KOPT-K1 (cell line): Measurements from ENCODE around the gene EPHA5.

Experiments
- H3K27ac ChIP-seq: fragments of 200-600 bp; sonication (generic); 2 replicates; pipeline ENCODE4 v1.5.1; 2016; ENCODE audit warnings: antibody characterized with exemption, mild to moderate bottlenecking, low read depth, low read length; ENCODE audit not compliant: poor library complexity, severe bottlenecking
- H3K36me3 ChIP-seq: fragments of 200-600 bp; sonication (generic); 2 replicates; pipeline ENCODE4 v1.5.1; 2017; ENCODE audit warnings: antibody characterized with exemption, mild to moderate bottlenecking, low read length, moderate library complexity; ENCODE audit not compliant: insufficient read depth
- H3K9me3 ChIP-seq: fragments of 200-600 bp; sonication (generic); 2 replicates; pipeline ENCODE4 v1.5.1; 2017; ENCODE audit warnings: antibody characterized with exemption, low read length, mild to moderate bottlenecking; ENCODE audit not compliant: insufficient read depth, poor library complexity, severe bottlenecking

The EPHA5 gene

GRCh38 chr4:65580551-65580950 is 89.7 kb downstream of the EPHA5 start:
- Histone ChIP-seq H3K9me3 (no peaks in the 10 kb centered on the region), H3K36me3 (no peaks in the 10 kb centered on the region), H3K27ac (no peak overlapping the region)

GRCh38 chr4:65566473-65566872 is 103.8 kb downstream of the EPHA5 start:
- no peaks in the 10 kb centered on the region for H3K9me3 ChIP-seq
- no peaks in the 10 kb centered on the region for H3K36me3 ChIP-seq
- H3K27ac ChIP-seq, result no peak overlapping the region

GRCh38 chr4:65561164-65561563 is 109.1 kb downstream of the EPHA5 start:
- Histone ChIP-seq H3K9me3 (no peaks in the 10 kb centered on the region), H3K36me3 (no peaks in the 10 kb centered on the region)

GRCh38 chr4:65559270-65559669 is 111.0 kb downstream of the EPHA5 start:
- H3K9me3 ChIP-seq, result no peaks in the 10 kb centered on the region
- no peak overlapping the region for H3K27ac ChIP-seq
- H3K36me3 ChIP-seq, result no peaks in the 10 kb centered on the region

More at GRCh38 chr4:65561164-65561563, 109.1 kb downstream of the EPHA5 start:
- no peak overlapping the region for H3K27ac ChIP-seq

DNA sequence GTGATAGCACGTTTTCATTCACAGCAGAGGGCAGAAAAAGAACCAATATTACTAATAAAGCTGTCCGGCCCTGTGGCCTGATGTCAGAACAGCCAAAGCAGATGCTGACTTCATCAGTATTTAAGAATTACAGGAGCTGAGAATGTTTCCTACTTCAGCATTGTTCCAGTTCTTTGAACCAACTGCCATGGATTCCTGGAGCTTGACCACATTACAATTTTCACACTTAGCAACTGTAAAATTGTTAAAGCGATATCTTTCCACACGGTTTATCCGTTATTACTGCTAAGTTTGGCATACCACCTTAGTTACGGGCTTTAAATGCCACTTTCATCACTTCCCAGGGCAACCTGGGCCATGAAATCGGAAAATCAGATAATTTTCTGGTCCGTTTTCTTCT is 118.2 kb downstream of the EPHA5 start:
- Histone ChIP-seq H3K27ac (no peak overlapping the region), H3K9me3 (no peaks in the 10 kb centered on the region), H3K36me3 (no peaks in the 10 kb centered on the region)

DNA sequence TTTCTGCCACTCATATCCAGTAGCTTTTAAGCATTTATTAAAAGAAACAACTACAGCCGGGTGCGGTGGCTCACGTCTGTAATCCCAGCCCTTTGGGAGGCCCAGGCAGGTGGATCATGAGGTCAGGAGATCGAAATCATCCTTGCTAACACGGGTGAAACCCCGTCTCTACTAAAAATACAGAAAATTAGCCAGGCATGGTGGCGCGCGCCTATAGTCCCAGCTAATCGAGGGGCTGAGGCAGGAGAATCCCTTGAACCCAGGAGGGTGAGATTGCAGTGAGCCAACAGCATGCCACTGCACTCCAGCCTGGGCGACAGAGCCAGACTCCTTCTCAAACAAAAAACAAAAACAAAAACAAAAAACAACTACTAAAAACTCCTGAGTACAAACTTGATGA is 119.8 kb downstream of the EPHA5 start:
- no peak overlapping the region for H3K27ac ChIP-seq
- H3K9me3 ChIP-seq, result no peaks in the 10 kb centered on the region
- H3K36me3 ChIP-seq, result no peaks in the 10 kb centered on the region

DNA sequence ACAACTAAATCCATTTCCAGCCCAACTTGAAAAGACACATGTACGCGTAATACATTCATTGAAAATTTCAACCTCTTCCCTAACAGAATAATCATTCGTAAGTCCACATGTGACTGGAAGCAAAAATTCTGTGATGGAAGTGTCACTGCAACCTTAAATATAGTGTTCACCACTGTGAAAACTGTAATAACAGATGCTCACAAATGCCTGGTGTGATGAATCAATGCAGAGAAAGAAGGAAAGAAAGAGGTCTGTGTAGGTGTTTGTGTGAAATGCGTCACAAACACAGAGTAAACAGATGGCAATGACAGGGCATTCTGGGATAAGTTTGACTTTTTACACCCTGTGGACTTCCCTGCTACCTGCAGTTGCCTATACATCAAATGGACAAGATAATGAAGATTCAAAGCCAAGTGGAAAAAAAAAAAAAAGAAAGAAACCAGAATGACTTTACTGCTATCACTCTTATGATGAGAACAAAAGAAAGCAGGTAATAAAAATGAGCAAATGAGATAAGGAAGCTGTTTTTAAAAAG is 123.3 kb downstream of the EPHA5 start:
- Histone ChIP-seq H3K36me3 (no peaks in the 10 kb centered on the region), H3K9me3 (peaks cover 4% of the 10 kb centered on the region), H3K27ac (no peak overlapping the region)

- Histone ChIP-seq H3K36me3 (no peaks in the 10 kb centered on the region), H3K27ac (no peak overlapping the region), H3K9me3 (no peaks in the 10 kb centered on the region)
Observed at GRCh38 chr4:65538571-65538970, 131.7 kb downstream of the EPHA5 start.

DNA sequence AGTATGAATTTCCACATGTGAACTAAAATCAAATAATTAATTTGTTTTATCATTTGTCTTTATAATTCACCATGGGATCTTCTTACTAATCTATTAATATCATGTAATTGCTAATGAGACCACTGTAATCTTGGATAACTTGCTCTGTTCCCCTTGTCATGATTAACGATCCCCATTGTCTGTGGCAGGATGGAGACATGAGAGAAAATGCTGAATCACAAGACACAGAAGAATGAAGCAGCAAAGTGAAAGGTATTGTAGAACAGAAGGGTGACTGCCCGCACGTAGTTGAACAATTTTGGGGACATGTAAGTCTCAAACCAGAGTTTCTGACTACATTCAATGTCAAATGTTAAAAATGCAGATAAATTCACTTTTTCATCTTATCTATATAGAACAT is 135.2 kb downstream of the EPHA5 start:
- no peaks in the 10 kb centered on the region for H3K9me3 ChIP-seq

GRCh38 chr4:65521666-65522065 is 148.6 kb downstream of the EPHA5 start:
- H3K36me3 ChIP-seq, result no peaks in the 10 kb centered on the region

More for the DNA sequence above, 135.2 kb downstream of the EPHA5 start:
- Histone ChIP-seq H3K36me3 (no peaks in the 10 kb centered on the region), H3K27ac (no peak overlapping the region)

DNA sequence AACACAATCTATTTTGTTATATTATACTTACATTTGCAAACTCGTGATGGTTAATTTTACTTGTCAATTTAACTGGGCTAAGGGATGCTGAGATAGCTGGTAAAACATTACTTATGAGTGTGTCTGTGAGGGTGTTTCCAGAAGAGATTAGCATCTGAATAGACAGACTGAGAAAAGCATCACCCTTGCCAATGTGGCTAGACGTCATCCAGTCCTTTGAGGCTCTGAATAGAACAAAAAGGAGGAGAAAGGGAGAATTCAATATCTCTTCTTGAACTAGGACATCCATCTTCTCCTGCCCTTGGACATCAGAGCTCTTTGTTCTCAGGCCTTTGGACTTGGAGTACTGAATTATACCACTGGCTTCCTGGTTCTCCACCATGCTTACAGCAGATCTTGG is 154.6 kb downstream of the EPHA5 start:
- Histone ChIP-seq H3K9me3 (no peaks in the 10 kb centered on the region), H3K36me3 (no peaks in the 10 kb centered on the region), H3K27ac (no peak overlapping the region)

More at GRCh38 chr4:65521666-65522065, 148.6 kb downstream of the EPHA5 start:
- Histone ChIP-seq H3K27ac (no peak overlapping the region), H3K9me3 (no peaks in the 10 kb centered on the region)

DNA sequence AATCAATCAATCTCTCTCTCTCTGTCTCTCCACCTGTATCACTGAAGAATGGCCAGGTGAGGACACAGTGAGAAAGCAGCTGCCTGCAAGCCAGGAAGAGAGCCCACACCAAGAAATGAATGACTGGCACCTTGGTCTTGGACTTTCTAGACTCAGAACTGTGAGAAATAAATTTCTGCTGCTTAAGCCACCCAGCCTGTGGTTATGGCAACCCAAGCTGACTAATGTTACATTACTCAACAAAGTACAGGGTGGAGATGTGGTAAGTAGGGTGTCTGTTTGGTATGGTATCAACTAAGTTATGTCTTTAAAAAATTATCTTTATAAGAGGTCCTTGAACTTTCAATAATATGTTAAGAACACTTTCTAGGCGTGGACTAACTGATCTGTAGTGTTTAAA is 159.3 kb downstream of the EPHA5 start:
- Histone ChIP-seq H3K27ac (no peak overlapping the region), H3K9me3 (no peaks in the 10 kb centered on the region), H3K36me3 (no peaks in the 10 kb centered on the region)

- H3K9me3 ChIP-seq, result no peaks in the 10 kb centered on the region
- H3K27ac ChIP-seq, result no peak overlapping the region
- no peaks in the 10 kb centered on the region for H3K36me3 ChIP-seq
Observed at GRCh38 chr4:65508168-65508567, 162.1 kb downstream of the EPHA5 start.

DNA sequence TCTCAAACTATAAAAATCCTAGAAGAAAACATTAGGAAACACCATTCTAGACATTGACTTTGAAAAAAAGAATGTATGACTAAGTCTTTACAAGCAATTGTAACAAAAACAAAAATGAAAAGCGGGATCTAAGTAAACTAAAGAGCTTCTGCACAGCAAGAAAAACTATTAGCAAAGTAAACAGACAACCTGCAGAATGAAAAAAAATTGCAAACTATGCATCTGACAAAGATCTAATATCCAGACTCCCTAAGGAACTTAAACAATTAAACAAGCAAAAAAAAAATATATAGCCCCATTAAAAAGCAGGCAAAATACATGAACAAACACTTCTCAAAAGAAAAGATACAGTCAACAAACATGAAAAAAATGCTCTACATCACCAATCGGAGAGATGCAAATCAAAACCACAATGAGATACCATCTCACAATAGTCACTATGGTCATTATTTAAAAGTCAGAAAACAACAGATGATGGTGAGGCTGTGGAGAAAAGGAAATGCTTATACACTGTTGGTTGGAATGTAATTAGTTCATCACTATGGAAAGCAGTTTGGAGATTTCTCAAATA is 168.1 kb downstream of the EPHA5 start:
- no peaks in the 10 kb centered on the region for H3K9me3 ChIP-seq
- H3K36me3 ChIP-seq, result no peaks in the 10 kb centered on the region
- no peak overlapping the region for H3K27ac ChIP-seq

- Histone ChIP-seq H3K36me3 (no peaks in the 10 kb centered on the region), H3K9me3 (no peaks in the 10 kb centered on the region), H3K27ac (no peak overlapping the region)
Observed at GRCh38 chr4:65498606-65499005, 171.7 kb downstream of the EPHA5 start.

GRCh38 chr4:65495439-65495838 is 174.8 kb downstream of the EPHA5 start:
- Histone ChIP-seq H3K36me3 (no peaks in the 10 kb centered on the region), H3K9me3 (no peaks in the 10 kb centered on the region), H3K27ac (no peak overlapping the region)
